Thyroid gland (tissue), 4 donors: ENCODE data around the gene SQSTM1. TPM values are rescaled to one million over a fixed set of nuclear protein-coding genes. Genes with fewer than 3 reads are reported as not detected.

Experiments used
- DNase-seq, 2 donors: peaks; one replicate each; pipeline ENCODE4 v3.0.0-alpha.2; 2019
- H3K27ac ChIP-seq, 3 donors: fragments of 200-600 bp; sonication (generic); 1 replicate in 2 of 3; 2 replicates in 1 of 3; pipeline ENCODE4 v1.5.1; 2016 to 2019; ENCODE audit warnings: mild to moderate bottlenecking in 1 of 3, moderate library complexity in 1 of 3
- H3K27me3 ChIP-seq: fragments of 200-600 bp; sonication (generic); one replicate; pipeline ENCODE4 v1.5.1; 2019
- H3K36me3 ChIP-seq, 2 donors: fragments of 200-600 bp; sonication (generic); one replicate each; pipeline ENCODE4 v1.5.1; 2016 to 2019
- H3K4me1 ChIP-seq, 2 donors: fragments of 200-600 bp; sonication (generic); one replicate each; pipeline ENCODE4 v1.5.1; 2017 to 2019
- H3K4me3 ChIP-seq, 3 donors: fragments of 200-600 bp; sonication (generic); replicated peaks in 1 of 3; 1 replicate in 2 of 3; 2 replicates in 1 of 3; pipeline ENCODE4 v1.5.1; 2016; ENCODE audit warnings: mild to moderate bottlenecking in 1 of 3
- H3K9me3 ChIP-seq: fragments of 200-600 bp; sonication (generic); one replicate; pipeline ENCODE4 v1.5.1; 2017
- POLR2A ChIP-seq, 2 donors: fragments of 450-650 bp; IDR thresholded peaks; one replicate each; pipeline ENCODE4 v1.6.1; 2017; ENCODE audit warnings: antibody characterized with exemption in 2 of 2, mild to moderate bottlenecking in 2 of 2, moderate library complexity in 1 of 2
- WGBS, 2 donors: methylation state at CpG; one replicate each; pipeline ENCODE4 v1.1.5; 2017; 5-methylcytosine and 5-hydroxymethylcytosine counted together
- intact Hi-C: fragments of 100-400 bp; cut with DNase I; formaldehyde crosslinking; loops from one replicate; pipeline ENCODE4 v1.15.1; 2023
- total RNA-seq, 4 donors: library from RNA; depleted of rRNA; stranded (reverse); fragments of >200 nt; gene quantifications; one replicate each; pipeline ENCODE4 v1.2.3, GENCODE V29; 2016
- TF ChIP-seq, protein P1 (sequence below), 6 experiments: fragments of 200-600 bp in 3 of 6; fragments of 450-650 bp in 3 of 6; sonication (generic) in 3 of 6; IDR thresholded peaks; one replicate each; pipeline ENCODE4 v1.5.1; 2016 to 2019; ENCODE audit warnings: antibody characterized with exemption in 6 of 6, mild to moderate bottlenecking in 2 of 6, inconsistent platforms in 1 of 6, moderate library complexity in 1 of 6

Gene SQSTM1
- total RNA-seq, 4 donors from 2014 or later, result 649 to 1,146 (median 971) TPM

DNA sequence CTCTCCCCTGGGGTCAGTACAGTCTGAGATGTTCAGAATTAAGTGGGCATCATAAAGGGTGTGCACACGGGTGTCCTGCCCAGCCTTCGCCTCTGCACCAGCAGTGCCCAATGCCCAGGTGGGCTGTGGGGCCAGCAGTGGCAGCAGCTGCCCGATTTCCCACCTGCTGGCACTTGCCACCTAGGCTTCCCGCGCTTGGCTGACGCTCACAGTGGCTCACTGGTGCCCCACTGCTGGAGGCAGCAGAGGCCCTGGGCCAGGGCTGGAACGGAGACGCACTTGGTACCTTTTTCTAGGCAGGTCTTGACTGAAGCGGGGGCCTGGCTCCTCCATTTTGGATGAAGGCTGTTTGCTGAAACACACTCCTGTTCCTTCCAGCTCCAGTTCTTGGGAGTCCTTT lies 20.9 kb downstream of the SQSTM1 start:
- Histone ChIP-seq H3K9me3 (no peaks in the 10 kb centered on the region), H3K27me3 (no peaks in the 10 kb centered on the region), H3K36me3 (peaks cover 20 to 23% of the 10 kb centered on the region in 2 donors), H3K27ac (no peak overlapping the region), H3K4me1 (peaks cover 0 to 4% of the 10 kb centered on the region in 2 donors), H3K4me3 (no peak overlapping the region)
- TF ChIP-seq POLR2A (IDR thresholded peaks at IDR 0.05), result no peak
- TF ChIP-seq, protein P1, sequence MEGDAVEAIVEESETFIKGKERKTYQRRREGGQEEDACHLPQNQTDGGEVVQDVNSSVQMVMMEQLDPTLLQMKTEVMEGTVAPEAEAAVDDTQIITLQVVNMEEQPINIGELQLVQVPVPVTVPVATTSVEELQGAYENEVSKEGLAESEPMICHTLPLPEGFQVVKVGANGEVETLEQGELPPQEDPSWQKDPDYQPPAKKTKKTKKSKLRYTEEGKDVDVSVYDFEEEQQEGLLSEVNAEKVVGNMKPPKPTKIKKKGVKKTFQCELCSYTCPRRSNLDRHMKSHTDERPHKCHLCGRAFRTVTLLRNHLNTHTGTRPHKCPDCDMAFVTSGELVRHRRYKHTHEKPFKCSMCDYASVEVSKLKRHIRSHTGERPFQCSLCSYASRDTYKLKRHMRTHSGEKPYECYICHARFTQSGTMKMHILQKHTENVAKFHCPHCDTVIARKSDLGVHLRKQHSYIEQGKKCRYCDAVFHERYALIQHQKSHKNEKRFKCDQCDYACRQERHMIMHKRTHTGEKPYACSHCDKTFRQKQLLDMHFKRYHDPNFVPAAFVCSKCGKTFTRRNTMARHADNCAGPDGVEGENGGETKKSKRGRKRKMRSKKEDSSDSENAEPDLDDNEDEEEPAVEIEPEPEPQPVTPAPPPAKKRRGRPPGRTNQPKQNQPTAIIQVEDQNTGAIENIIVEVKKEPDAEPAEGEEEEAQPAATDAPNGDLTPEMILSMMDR (IDR thresholded peaks at IDR 0.05), result no peak
- 93 to 99% methylated on average over 3 to 8 of the region's 9 CpGs for WGBS, 2 donors
- intact Hi-C loops, result no loop called here
- DNase-seq, result no peak

DNA sequence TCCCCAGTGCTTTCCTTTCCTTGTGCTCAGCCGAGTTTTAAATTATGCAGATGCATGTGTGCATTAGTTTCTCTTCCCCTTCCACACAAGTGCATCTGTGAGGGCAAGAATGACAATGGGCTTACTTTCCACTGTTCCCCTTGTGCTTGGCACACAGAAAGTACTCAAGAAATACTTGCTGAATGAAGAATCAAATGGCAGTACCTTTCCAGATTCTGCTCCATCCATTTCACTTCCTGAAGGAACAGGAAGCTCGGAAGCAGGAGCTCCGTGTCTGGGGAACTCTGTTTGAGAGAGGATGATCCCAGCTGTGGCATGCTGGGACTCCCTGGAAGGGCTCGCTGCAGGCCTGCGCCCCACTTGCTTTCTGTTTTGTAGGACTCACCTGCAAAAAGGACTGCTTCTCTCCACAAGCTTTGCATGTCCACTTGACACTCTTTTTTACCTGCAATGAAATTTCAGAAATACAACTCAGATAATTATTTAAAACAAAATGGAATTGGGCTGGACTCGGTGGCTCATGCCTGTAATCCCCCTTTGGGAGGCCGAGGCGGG lies 32.4 kb downstream of the SQSTM1 start:
- intact Hi-C loops, result no loop called here
- no peak for DNase-seq
- WGBS, 2 donors, result 87 to 90% methylated on average over 8 of the region's 8 CpGs
- Histone ChIP-seq H3K9me3 (no peaks in the 10 kb centered on the region), H3K4me3 (no peak overlapping the region), H3K27me3 (no peaks in the 10 kb centered on the region), H3K27ac (no peak overlapping the region), H3K4me1 (no peaks in the 10 kb centered on the region), H3K36me3 (peaks cover 43 to 48% of the 10 kb centered on the region in 2 donors)
- TF ChIP-seq, protein P1 (IDR thresholded peaks at IDR 0.05), result no peak
- TF ChIP-seq POLR2A (IDR thresholded peaks at IDR 0.05), result no peak

DNA sequence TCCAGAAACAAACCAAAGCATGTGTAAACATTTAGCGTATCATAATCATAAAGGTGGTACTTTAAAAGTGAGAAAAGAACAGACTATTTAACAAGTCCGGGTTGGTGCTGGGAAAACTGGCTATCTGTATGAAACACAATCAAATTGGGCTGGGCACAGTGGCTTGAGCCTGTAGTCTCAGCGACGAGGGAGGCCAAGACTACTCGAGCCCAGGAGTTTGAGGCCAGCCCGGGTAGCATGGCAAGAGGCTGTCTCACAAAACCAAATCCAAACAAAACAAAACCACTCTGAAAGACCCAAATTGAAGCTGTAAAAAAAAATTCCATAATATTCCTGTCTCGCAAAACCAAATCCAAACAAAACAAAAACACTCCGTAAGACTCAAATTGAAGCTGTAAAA lies 33.7 kb downstream of the SQSTM1 start:
- WGBS, 2 donors, result 91 to 93% methylated on average over 8 of the region's 8 CpGs
- no peak for DNase-seq
- TF ChIP-seq, protein P1 (IDR thresholded peaks at IDR 0.05), result no peak
- Histone ChIP-seq H3K9me3 (no peaks in the 10 kb centered on the region), H3K27ac (no peak overlapping the region), H3K4me1 (peaks cover under 1 to 3% of the 10 kb centered on the region in 2 donors), H3K4me3 (no peak overlapping the region), H3K27me3 (no peaks in the 10 kb centered on the region), H3K36me3 (peaks cover 32 to 37% of the 10 kb centered on the region in 2 donors)
- intact Hi-C loops, result no loop called here

DNA sequence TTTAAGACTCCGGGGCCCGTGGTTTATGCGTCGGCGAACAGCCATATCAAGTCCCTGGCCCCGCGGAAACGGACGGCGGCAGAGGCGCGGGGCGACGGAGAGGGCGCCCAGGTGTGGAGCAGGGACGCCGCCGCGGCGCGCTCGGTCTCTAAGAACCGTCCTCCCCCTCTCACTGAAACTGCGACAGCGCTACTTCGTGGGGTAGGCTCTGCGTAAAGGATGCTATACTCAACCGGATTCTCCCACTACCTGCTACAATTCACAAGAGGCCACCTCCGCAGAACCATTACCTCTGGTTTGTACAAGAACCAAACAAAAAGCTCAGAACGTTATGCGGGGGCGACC lies 37.5 kb downstream of the SQSTM1 start:
- Histone ChIP-seq H3K27me3 (no peaks in the 10 kb centered on the region), H3K9me3 (no peaks in the 10 kb centered on the region), H3K4me1 (peaks cover 5 to 7% of the 10 kb centered on the region in 2 donors), H3K4me3 (peak overlapping the region; percentile 65 to 92 (median 82)), H3K27ac (peak overlapping the region; percentile 32 to 75 (median 38)), H3K36me3 (peaks cover 3 to 9% of the 10 kb centered on the region in 2 donors)
- DNase-seq, result peak; percentile 53 to 54
- TF ChIP-seq, protein P1 (IDR thresholded peaks at IDR 0.05), result no peak
- no peak for TF ChIP-seq POLR2A (IDR thresholded peaks at IDR 0.05)
- 0% methylated on average over 21 to 32 of the region's 32 CpGs for WGBS, 2 donors
- intact Hi-C loops, result loop anchor here (5.0 kb wide), 1 partner anchor 61 kb away; no protein-coding TSS in a partner anchor

DNA sequence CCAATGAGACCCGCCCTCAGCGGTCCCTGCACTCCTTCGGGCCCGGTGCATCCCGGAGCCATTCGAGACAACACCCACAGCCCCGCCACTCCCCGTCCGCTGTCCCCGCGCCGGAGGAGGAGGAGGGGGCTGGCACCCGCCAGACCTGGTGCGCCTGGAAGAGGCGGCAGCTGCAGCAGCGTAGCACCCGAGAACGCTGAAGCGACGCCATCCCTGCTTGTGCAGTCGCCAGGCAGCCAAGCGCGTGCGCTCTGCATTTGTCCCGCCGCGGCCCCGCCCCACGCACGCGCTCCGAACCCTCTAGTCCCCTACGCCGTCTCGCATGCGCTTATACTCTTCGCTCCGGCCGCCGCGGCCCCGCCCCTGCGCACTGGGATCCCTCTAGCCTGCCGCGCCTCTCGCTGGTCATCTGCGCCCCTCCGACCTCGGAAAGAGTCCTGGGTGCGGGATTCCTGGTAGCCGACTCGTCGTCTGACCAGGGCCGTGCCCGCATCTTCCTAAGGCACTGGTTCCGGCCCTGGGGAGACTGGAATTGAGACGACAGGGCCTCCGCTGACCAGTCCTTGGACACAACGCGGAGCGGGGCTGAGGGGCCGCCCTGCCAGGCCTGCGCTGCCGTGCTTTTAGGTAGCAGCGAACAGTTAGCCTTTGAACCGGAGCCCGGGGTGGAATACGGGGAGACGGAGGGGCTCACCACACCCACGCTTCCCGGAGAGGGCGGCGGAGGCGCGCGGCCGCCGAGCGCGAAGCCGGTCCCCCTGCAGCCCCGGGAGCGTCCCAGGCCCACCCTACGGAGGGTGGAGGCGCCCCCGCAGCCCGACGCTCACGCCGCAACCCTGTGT lies 38.1 kb downstream of the SQSTM1 start, which contains the start of gene MRNIP:
MRNIP (minus strand) TSS at position 232 of the 842 bp plus-strand sequence; CDS start at position 211, 21 bp downstream.
- WGBS, 2 donors, result 0 to 1% methylated on average over 42 to 46 of the region's 90 CpGs
- Histone ChIP-seq H3K9me3 (no peaks in the 10 kb centered on the region), H3K27ac (peak within 1 kb of the TSS; percentile 75 to 84 (median 77)), H3K4me3 (peak within 1 kb of the TSS; percentile 65 to 92 (median 82)), H3K36me3 (peaks cover 9 to 14% of the 10 kb centered on the region in 2 donors), H3K4me1 (peaks cover 5 to 7% of the 10 kb centered on the region in 2 donors), H3K27me3 (no peaks in the 10 kb centered on the region)
- peak; percentile 98 for DNase-seq
- TF ChIP-seq, protein P1 (IDR thresholded peaks at IDR 0.05), result peak in 3 of 6 experiments; percentile 5 to 61 (median 12)
- peak; percentile 8 to 95 for TF ChIP-seq POLR2A (IDR thresholded peaks at IDR 0.05)
- intact Hi-C loops, result loop anchor here (5.0 kb wide), 1 partner anchor 62 kb away; no protein-coding TSS in a partner anchor
